Hepatocyte (in vitro differentiated cells): Measurements from ENCODE around the gene MTAP.

Experiments
- EZH2 ChIP-seq: fragments of 200-600 bp; sonication (generic); IDR thresholded peaks from 2 replicates; pipeline ENCODE4 v1.6.1; 2016; ENCODE audit warnings: antibody characterized with exemption, mild to moderate bottlenecking, borderline replicate concordance
- EZH2phosphoT487 ChIP-seq: fragments of 200-600 bp; sonication (generic); IDR thresholded peaks from one replicate; pipeline ENCODE4 v1.6.1; 2018; ENCODE audit warnings: antibody characterized with exemption, mild to moderate bottlenecking, low read depth, moderate library complexity; ENCODE audit not compliant: unreplicated experiment, severe bottlenecking
- TF ChIP-seq, protein P1 (sequence below): fragments of 200-600 bp; sonication (generic); IDR thresholded peaks from 2 replicates; pipeline ENCODE4 v1.5.1; 2016; ENCODE audit warnings: antibody characterized with exemption, mild to moderate bottlenecking; ENCODE audit not compliant: poor library complexity

DNA sequence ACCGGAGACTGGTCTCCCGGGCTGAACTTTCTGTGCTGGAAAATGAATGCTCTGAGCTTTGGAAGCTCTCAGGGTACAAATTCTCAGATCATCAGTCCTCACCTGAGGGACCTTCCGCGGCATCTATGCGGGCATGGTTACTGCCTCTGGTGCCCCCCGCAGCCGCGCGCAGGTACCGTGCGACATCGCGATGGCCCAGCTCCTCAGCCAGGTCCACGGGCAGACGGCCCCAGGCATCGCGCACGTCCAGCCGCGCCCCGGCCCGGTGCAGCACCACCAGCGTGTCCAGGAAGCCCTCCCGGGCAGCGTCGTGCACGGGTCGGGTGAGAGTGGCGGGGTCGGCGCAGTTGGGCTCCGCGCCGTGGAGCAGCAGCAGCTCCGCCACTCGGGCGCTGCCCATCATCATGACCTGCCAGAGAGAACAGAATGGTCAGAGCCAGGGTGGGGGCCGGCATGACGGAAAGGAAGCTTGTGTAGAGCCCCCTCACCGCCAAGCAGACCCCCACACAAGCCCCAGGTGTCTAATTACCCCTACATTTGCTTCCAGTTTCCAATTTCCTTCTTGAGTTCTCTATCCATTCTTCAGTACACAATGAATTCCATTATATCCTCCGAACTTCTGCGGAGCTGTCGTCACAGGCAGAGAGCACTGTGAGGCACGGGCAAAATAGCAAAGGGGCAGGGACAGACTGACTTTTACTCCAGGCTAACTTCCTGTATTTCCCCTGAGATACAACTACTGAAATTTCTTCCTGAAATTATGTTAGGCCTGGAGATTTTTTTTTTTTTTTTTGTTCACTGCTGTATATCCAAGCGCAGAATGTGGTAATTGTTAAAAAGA, 168.6 kb downstream of the MTAP start:
- TF ChIP-seq, protein P1, sequence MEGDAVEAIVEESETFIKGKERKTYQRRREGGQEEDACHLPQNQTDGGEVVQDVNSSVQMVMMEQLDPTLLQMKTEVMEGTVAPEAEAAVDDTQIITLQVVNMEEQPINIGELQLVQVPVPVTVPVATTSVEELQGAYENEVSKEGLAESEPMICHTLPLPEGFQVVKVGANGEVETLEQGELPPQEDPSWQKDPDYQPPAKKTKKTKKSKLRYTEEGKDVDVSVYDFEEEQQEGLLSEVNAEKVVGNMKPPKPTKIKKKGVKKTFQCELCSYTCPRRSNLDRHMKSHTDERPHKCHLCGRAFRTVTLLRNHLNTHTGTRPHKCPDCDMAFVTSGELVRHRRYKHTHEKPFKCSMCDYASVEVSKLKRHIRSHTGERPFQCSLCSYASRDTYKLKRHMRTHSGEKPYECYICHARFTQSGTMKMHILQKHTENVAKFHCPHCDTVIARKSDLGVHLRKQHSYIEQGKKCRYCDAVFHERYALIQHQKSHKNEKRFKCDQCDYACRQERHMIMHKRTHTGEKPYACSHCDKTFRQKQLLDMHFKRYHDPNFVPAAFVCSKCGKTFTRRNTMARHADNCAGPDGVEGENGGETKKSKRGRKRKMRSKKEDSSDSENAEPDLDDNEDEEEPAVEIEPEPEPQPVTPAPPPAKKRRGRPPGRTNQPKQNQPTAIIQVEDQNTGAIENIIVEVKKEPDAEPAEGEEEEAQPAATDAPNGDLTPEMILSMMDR = no peak
- TF ChIP-seq EZH2 (peak; percentile 99), EZH2phosphoT487 (peak; percentile 53)
